ENCODE results near the gene TRIM61.
"Not testable (repeated sequence)": the region's sequence is repeated elsewhere in the genome, so short reads cannot be mapped to it uniquely, and the experiment has no call there.

The TRIM61 gene

GRCh38 chr4:164956766-164957643 is 20.5 kb downstream of the TRIM61 start:
- peak; percentile 76 for DNase-seq

- DNase-seq = no peak
These were observed 22.2 kb downstream of the TRIM61 start for GRCh38 chr4:164955107-164955805.

- no peak for DNase-seq
These were observed 24.9 kb downstream of the TRIM61 start for GRCh38 chr4:164952551-164952950.

DNA sequence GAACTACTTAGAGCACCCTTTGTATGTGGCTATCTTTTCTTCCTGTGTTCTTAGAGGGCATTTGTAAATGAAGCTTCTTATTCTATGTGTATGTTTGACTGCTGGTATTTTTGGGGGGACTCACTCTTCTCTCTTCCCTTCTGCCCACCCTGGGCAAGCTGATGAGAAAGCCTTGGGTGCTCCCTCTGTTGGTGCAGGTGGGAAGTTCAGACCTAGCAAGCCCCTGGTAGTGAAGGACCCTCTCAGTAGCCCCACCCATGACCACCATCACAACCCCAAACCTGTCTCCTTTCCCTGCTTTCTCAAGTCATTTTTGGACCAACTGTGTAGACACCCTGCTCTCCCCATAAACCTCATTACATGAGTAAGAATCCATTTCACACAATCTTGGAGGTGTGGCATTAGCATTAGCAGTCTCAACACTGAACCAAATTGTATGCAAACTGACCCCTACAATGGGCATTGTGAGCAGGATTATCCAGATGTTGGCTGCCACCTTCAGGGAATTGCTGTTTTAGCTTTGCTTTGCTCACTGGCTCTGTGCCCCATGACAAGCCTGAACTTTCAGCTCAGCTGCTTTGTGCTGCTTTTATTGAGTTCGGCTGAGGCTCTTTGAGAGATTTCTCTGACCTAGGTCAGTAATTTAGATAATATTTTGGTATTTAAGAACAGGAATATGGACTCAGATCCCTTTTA is 27.9 kb downstream of the TRIM61 start:
- DNase-seq = no peak

GRCh38 chr4:164948975-164949374 is 28.5 kb downstream of the TRIM61 start:
- DNase-seq = no peak

- peak; percentile 37 for DNase-seq
These were observed 29.5 kb downstream of the TRIM61 start for GRCh38 chr4:164948006-164948405.

DNA sequence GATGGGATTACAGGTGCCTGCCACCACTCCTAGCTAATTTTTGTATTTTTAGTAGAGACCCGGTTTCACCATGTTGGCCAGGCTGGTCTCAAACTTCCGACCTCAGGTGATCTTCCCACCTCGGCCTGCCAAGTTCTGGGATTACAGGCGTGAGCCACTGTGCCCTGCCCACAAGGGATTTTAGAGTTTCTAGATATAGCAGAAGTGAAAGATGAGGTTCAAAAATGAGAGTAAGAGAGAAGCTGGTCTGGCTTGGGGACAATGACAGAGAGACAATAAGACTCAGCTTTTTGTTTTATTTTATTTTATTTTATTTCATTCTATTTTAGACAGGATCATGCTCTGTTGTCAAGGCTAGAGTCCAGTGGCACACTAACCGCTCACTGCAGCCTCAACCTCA is 30.6 kb downstream of the TRIM61 start:
- no peak for DNase-seq

DNA sequence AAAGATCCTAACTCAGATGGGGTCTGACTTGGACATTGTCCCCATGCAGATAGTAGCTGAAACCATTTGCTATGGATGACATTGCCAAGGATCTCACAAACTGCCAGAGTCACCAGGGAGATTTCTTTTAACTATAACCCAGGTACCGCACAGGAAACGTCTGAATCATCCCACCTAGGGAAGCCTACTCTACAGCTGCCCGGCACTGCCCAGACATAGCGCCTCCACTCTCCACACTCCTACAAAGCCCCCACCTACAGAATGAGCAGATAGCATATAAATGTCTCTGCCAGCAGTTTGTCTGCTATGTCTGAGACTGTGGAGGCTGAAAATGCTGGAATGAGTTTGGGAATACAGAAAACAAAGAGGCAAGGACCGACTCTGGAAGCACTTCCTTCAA is 32.3 kb downstream of the TRIM61 start:
- no peak for DNase-seq

DNA sequence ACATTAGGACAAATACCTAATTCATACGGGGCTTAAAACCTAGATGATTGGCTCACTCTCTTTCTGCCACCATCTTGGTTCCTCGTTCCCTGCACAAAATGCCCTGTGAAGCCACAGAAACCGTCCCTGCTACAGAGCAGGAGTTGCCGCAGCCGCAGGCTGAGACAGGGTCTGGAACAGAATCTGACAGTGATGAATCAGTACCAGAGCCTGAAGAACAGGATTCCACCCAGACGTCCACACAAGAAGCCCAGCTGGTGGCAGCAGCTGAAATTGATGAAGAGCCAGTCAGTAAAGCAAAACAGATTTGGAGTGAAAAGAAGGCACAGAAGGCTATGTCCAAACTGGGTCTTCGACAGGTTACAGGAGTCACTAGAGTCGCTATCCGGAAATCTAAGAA is 34.3 kb downstream of the TRIM61 start:
- no peak for DNase-seq

DNA sequence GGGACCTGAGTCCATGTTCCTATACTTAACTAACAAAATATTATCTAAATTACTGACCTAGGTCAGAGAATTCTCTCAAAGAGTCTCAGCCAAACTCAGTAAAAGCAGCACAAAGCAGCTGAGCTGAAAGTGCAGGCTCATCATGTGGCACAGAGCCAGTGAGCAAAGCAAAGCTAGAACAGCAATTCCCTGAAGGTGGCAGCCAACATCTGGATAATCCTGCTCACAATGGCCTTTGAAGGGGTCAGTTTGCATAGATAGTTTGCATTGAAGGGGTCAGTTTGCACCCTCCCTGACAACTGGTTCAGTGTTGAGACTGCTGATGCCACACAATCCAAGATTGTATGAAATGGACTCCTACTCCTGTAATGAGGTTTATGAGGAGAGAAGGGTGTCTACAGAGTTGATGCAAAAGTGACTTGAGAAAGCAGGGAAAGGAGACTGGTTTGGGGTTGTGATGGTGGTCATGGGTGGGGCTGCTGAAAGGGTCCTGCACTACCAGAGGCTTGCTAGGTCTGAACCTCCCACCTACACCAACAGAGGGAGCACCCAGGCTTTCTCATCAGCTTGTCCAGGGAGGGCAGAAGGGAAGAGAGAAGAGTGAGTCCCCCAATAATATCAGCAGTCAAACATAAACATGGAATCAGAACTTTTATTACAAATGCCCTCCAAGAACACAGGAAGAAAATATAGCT is 39.7 kb downstream of the TRIM61 start:
- no peak for DNase-seq

DNA sequence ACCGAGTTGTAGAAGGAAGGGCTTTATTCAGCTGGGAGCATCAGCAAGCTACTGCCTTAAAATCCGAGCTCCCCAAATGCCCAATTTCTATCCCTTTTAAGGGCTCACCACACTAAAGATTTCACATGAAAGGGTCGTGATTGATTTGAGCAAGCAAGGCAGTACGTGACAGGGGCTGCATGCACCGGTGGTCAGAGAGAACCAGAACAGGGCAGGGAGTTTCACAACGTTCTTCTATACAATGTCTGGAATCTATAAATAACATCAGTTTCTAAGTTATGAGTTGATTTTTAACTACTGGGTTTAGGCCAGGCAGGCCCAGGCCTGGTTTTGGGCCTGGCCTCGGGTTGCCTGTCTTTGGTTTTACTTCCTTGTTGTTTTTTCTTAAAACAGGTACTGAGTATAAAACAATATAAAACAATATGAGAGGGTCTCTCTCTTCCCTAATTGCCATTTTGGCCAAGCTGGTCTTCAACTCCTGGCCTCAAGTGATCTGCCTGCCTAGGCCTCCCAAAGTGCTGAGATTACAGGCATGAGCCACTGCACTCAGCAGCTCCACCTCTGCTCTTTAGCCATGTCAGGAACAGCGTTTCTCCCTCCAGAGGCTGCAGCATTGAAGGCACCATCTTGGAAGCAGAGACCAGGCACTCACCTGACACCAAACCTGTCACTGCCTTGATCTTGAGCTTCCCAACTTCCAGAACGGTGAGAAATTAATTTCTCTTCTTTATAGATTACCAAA is 41.4 kb downstream of the TRIM61 start:
- DNase-seq = not testable (repeated sequence)

DNA sequence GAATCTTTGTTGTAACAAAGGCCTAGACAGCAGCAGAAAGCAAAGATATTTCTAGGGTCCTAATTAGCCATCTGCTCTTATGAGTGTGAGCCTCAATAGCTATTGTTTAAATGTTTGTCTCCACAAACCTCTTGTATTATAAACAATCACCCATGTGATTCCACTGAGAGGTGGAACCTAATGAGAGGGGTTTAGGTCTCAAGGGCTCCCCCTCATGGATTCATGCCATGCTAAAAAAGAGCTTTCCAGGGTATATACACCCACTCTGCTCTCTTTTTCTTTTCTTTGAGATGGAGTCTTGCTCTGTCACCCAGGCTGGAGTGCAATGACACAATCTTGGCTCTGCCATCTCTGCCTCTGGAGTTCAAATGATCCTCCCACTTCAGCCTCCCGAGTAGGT is 42.1 kb downstream of the TRIM61 start:
- DNase-seq = no peak

DNA sequence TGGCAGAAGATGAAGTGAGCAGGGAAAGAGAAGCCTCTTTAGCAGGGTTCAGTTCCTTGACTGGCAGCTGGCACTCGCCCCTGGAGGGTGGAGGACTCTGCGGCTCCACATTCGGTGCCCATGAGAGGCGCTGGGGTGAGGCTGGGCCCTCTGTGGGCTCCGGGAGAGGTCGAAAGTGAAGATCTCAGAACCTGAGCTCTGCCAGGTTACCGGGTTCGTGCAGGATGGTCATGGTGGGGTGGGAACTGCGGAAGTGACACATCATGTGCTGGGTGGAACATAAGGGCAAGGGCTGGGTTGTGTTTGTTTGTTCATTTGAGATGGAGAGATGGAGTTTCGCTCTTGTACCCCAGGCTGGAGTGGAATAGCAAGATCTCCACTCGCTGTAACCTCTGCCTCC is 44.2 kb downstream of the TRIM61 start:
- DNase-seq = no peak

DNA sequence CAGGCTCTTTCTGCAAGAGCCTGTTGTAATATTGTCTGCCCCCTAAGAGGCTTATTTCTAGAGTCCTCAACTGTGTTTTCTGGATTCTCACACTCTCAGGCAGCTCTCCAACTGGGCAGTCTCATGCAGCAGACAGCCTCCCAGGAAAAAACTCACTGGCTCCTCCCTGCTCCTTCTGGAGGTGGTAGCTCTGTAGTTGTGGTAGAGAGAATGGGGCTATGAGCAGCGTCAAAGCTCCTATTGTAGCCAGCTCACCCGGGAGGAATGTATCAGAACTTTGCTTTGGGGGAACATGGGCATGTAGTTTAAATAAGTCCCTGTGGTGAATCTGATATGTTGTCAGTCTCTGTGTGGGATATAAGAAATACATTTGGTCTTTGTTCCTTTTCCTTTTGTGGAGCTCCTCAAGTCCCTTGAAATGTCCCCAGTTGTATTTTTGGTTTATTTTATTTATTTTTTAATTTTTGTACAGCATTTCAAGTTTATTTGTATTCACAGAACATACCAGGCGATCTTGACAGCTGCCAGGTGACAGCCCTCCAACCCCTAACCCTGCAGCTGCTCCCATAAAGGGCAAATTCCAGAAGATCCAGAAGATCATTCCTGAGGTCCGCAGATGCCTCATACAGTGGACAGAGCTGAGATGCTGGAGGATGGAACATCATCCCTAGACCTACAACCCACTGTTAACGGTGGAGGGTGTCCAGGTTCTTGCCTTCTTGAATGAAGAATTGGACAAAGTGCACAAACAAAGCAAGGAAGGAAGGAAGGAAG is 45.7 kb downstream of the TRIM61 start:
- DNase-seq = no peak

- no peak for DNase-seq
These were observed 46.8 kb downstream of the TRIM61 start for GRCh38 chr4:164930647-164931046.

DNA sequence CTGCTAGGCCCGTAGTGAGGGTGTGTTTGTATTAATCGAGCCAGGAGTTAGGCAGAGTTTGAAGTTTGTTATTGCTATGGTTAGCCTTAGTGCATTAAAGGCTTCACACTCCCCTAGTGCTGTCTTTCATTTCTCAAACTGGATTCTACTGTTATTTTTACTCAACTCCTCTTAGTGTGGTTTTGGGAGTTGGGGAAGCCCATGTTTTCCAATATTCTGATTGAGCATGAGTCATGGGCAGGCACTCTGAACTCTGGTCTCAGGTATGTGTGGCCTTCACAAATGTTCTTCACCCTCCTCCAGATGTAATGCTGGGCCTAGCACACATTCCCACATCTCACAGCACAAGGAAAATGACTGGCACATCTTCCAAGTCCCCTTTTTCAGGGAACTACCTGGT is 50.4 kb downstream of the TRIM61 start:
- DNase-seq = not testable (repeated sequence)

GRCh38 chr4:164926301-164926700 is 51.2 kb downstream of the TRIM61 start:
- DNase-seq = no peak

DNA sequence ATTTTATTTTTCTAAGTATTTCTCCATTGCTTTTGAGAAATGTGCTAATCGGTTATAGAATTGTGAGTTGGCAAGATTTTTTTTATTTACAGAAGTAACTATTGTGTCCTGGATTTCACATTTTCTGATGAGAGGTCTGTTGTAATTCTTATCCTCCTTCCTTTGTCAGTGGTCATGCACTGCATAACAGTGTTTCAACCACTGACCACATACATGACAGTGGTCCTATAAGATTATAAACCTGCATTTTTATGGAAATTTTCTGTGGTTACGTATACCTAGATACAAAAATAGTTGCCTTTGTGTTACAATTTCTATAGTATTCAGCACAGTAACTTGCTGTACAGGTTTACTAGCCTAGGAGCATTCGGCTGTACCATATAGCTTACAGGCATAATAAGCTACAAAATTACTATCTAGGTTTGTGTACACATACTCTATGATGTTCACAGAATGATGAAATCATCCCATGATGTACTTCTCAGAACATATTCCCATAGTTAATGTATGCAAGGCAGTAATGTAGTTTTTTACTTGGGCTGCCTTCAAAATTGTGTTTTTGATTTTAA is 52.7 kb downstream of the TRIM61 start:
- DNase-seq = no peak

- DNase-seq = no peak
These were observed 58.5 kb downstream of the TRIM61 start for GRCh38 chr4:164918956-164919355.
